Heart right ventricle (tissue), 16 donors: Measurements from ENCODE around the gene CEP350. TPM values are rescaled to one million over a fixed set of nuclear protein-coding genes. Genes with fewer than 3 reads are reported as not detected.

Experiments
- ATAC-seq, 8 donors: fragments of 200-7000 bp; cut with Tn5 transposase; one replicate each; pipeline ENCODE4 v1.9.1; 2020; ENCODE audit warnings: mild to moderate bottlenecking in 8 of 8, moderate library complexity in 8 of 8, moderate number of reproducible peaks in 1 of 8
- DNase-seq, 2 donors: peaks; one replicate each; pipeline ENCODE4 v3.0.0-alpha.2; 2020
- H3K27ac ChIP-seq, 10 donors: fragments of 200-600 bp; sonication (generic) in 2 of 10; one replicate each; pipeline versions ENCODE4 v1.5.0 to v1.8.0; 2020 to 2022; ENCODE audit warnings: mild to moderate bottlenecking in 3 of 10
- H3K27me3 ChIP-seq, 7 donors: fragments of 200-600 bp; one replicate each; pipeline ENCODE4 v1.8.0; 2021 to 2022; ENCODE audit warnings: mild to moderate bottlenecking in 2 of 7
- H3K36me3 ChIP-seq, 9 donors: fragments of 200-600 bp; sonication (generic) in 1 of 9; one replicate each; pipeline versions ENCODE4 v1.5.0 to v1.8.0; 2020 to 2022; ENCODE audit warnings: mild to moderate bottlenecking in 2 of 9
- H3K4me1 ChIP-seq, 9 donors: fragments of 200-600 bp; sonication (generic) in 1 of 9; one replicate each; pipeline versions ENCODE4 v1.5.0 to v1.8.0; 2020 to 2022; ENCODE audit warnings: mild to moderate bottlenecking in 4 of 9
- H3K4me3 ChIP-seq, 10 donors: fragments of 200-600 bp; sonication (generic) in 2 of 10; one replicate each; pipeline versions ENCODE4 v1.5.0 to v1.8.0; 2020 to 2022; ENCODE audit warnings: mild to moderate bottlenecking in 7 of 10, moderate library complexity in 2 of 10
- H3K9me3 ChIP-seq, 11 donors: fragments of 200-600 bp in 10 of 11; sonication (generic) in 2 of 11; one replicate each; pipeline versions ENCODE4 v1.5.0 to v1.8.0; 2013 to 2022; ENCODE audit warnings: mild to moderate bottlenecking in 2 of 11, control low read depth in 1 of 11, moderate library complexity in 1 of 11
- WGBS, 2 donors: extraction: QIAGEN DNeasy Blood & Tissue Kit; methylation state at CpG; one replicate each; pipeline ENCODE4 v1.1.7; 2013; ENCODE audit warnings: inconsistent platforms in 1 of 2; 5-methylcytosine and 5-hydroxymethylcytosine counted together
- intact Hi-C, 10 donors: fragments of 100-400 bp; cut with DNase I; formaldehyde crosslinking; loops; one replicate each; pipeline versions ENCODE4 v1.11.1 to v1.14.2; 2022
- polyA plus RNA-seq, 2 donors: library from polyadenylated mRNA; stranded (reverse); fragments of 200-250 nt; gene quantifications; one replicate each; pipeline ENCODE4 v1.2.3, GENCODE V29; 2013
- total RNA-seq, 10 donors: library from RNA; stranded (reverse); fragmentation: NEBNext Ultra II Directional in 3 of 10; extraction: Animal tissue kit (Norgen Biotek cat#: 25700) in 3 of 10; gene quantifications; one replicate each; pipeline versions ENCODE4 v1.2.1 to v1.2.4, GENCODE V29; 2021 to 2023
- TF ChIP-seq, protein P1 (sequence below), 9 donors: fragments of 200-600 bp; sonication (generic) in 2 of 9; IDR thresholded peaks; one replicate each; pipeline versions ENCODE4 v1.5.0 to v1.8.0; 2021 to 2022; ENCODE audit warnings: antibody characterized with exemption in 9 of 9, mild to moderate bottlenecking in 5 of 9, moderate library complexity in 1 of 9
- donor health status: Arrhythmogenic right ventricular cardiomyopathy.
- donor health status: ischemic (EF 13 %, LVEDD 7.1; RV severe dilation, severe dysfunction).
- donor health status: healthy with polysubstance abuse.
- donor health status: DM: no; HTN: yes; CAD: no.
- donor health status: DM: no; HTN: no; CAD: no.
- donor health status: ischemic (EF 25% LVEDD 6.9; RV normal size, moderate dysfunction).
- donor health status: ischemic (EF 25% LVEDD 5.7; RV mildly dilated, moderate dysfunction).
- donor health status: healthy.
- donor health status: DM: yes; HTN: yes; CAD: no.
- donor health status: Ischemic cardiomyopathy.
- donor health status: ischemic (EF 35%, LVEDD 5.7; RV mildly dilated, moderate dysfunction).
- donor health status: nonischemic (EF 11% LVEDD 7.7; RV severe dilation, severe dysfunction).
- donor health status: DM: yes; HTN: yes; CAD: no.
- donor health status: PGD.
- donor health status: ischemic (EF 29% LVEDD 5.4; RV normal size, mild dysfunction).
- donor health status: nonischemic (EF 23%, LVEDD 6.1; RV moderate dilation, normal function).

Gene CEP350
- total and polyA plus RNA-seq, 12 donors, result 3.7 to 46.3 (median 37.7) TPM

DNA sequence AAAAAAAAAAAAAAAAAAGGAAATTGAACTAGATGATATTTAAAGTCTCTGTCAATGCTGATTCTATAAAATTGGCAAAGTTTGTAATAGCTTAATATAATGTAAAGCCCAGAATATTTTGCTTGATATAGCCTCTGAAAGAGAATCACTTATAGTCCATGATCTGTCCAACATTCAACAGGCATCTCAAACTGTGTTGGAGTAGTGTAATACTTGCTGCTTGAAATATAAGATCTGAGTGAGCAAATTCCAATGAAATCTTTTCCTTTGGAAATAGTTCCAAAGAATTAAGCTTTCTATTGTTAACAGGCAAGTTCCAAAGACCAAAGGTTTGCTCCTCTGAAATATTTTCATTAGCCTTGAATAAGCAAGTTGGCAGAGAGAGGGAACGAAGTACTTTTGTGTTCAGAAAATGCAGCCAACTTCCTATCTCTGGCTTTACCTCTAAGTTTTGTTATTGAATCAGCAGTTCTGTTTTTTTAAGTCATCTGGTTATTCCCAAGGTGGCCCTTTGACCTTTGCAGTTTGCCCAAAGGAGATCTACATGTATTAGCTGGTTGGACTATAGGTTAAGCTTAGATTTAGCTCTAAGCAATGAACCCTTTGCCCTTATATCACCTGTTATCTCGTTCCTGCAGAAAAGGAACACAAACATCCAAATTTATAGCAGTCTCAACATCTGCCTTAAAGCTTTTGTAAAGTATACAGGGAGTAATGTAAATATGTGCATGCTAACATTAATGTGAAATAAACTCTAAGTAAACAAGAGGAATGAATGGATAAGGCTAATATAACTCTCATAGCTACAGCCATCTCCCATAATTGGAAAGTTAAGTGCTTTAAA, 24.4 kb upstream of the CEP350 start:
- ATAC-seq, result no peak
- WGBS, 2 donors, result 48 to 67% methylated on average over 2 of the region's 2 CpGs
- DNase-seq, result no peak
- TF ChIP-seq, protein P1, sequence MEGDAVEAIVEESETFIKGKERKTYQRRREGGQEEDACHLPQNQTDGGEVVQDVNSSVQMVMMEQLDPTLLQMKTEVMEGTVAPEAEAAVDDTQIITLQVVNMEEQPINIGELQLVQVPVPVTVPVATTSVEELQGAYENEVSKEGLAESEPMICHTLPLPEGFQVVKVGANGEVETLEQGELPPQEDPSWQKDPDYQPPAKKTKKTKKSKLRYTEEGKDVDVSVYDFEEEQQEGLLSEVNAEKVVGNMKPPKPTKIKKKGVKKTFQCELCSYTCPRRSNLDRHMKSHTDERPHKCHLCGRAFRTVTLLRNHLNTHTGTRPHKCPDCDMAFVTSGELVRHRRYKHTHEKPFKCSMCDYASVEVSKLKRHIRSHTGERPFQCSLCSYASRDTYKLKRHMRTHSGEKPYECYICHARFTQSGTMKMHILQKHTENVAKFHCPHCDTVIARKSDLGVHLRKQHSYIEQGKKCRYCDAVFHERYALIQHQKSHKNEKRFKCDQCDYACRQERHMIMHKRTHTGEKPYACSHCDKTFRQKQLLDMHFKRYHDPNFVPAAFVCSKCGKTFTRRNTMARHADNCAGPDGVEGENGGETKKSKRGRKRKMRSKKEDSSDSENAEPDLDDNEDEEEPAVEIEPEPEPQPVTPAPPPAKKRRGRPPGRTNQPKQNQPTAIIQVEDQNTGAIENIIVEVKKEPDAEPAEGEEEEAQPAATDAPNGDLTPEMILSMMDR (IDR thresholded peaks at IDR 0.05), result no peak
- no peaks in the 10 kb centered on the region for H3K9me3 ChIP-seq
- H3K4me3 ChIP-seq, result no peak overlapping the region
- H3K27ac ChIP-seq, result no peak overlapping the region
- H3K4me1 ChIP-seq, result peaks cover 0 to 16% (median 0%) of the 10 kb centered on the region in 9 donors
- intact Hi-C loops, result no loop called here
- no peaks in the 10 kb centered on the region for H3K36me3 ChIP-seq
- H3K27me3 ChIP-seq, result no peaks in the 10 kb centered on the region

DNA sequence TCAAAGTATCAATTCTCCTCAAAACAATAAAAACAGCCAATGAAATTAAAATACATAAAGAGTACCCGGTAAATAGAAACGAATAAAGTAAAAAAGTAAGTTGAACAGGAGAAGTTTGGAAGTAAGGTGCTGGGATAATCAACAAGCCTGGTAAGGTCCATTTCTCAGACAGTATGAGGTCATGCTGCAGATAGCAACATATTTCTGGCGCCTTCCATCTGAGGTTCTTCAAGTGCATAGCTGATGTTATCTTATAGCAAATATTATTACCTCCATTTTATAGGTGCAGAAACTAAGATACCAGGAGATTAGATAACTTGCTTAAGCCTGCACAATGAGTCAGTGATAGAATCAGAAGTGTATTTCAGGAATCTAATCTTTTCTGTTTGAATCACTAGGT, 23.7 kb upstream of the CEP350 start:
- ATAC-seq (no peak), DNase-seq (no peak)
- 81 to 82% methylated on average over 3 of the region's 3 CpGs for WGBS, 2 donors
- Histone ChIP-seq H3K9me3 (no peaks in the 10 kb centered on the region), H3K4me1 (peaks cover 0 to 16% (median 0%) of the 10 kb centered on the region in 9 donors), H3K36me3 (no peaks in the 10 kb centered on the region), H3K4me3 (no peak overlapping the region), H3K27ac (no peak overlapping the region), H3K27me3 (no peaks in the 10 kb centered on the region)
- intact Hi-C loops, result no loop called here
- TF ChIP-seq, protein P1 (IDR thresholded peaks at IDR 0.05), result no peak

DNA sequence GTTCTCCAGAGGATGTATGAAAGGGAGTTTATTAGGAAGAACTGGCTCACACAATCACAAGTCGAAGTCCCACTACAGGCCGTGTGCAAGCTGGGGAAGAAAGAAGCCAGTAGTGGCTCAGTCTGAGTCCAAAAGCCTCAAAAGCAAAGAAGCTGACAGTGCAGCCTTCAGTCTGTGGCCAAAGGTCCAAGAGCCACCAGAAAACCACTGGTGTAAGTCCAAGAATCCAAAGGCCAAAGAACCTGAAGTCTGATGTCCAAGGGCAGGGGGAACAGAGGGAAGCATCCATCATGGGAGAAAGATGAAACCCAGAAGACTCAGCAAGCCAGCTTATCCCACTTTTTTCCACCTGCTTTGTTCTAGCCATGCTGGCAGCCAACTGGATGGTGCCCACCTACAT, 21.4 kb upstream of the CEP350 start:
- ATAC-seq (no peak), DNase-seq (no peak)
- 88 to 91% methylated on average over 2 of the region's 2 CpGs for WGBS, 2 donors
- intact Hi-C loops, result no loop called here
- H3K27me3 ChIP-seq, result no peaks in the 10 kb centered on the region
- TF ChIP-seq, protein P1 (IDR thresholded peaks at IDR 0.05), result no peak
- H3K36me3 ChIP-seq, result no peaks in the 10 kb centered on the region
- peaks cover 0 to 8% (median 0%) of the 10 kb centered on the region in 11 donors for H3K9me3 ChIP-seq
- H3K4me1 ChIP-seq, result peaks cover 0 to 16% (median 0%) of the 10 kb centered on the region in 9 donors
- no peak overlapping the region for H3K4me3 ChIP-seq
- H3K27ac ChIP-seq, result no peak overlapping the region

DNA sequence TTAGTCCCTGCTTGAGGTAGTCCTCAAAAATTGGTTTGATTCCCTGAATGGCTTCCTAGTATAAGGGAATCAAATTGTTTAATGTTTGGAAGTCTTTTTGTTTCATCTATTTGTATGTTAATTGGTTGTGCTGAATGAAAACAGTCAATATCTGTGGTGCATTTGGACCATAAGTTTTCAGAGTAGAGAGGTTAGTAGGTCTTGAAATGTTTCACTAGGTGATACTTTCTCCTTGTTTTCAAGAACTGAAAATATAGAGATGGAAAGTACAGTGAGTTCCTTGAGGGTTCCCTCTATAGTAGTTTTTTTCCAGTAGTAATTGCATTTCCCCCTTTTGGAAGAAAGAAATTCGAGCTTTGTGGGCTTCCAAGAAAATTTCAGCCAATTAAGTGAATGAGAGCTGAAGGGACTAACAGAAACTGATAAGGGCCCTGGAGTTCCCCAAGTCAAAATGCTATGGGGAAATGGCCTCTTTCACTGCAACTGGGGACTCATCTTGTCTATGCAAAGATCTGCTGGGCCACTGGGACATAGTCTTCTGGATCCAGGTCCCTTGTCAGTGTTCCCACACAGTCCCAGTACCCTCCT, 18.6 kb upstream of the CEP350 start:
- Histone ChIP-seq H3K27ac (no peak overlapping the region), H3K36me3 (no peaks in the 10 kb centered on the region), H3K9me3 (peaks cover 0 to 8% (median 0%) of the 10 kb centered on the region in 11 donors), H3K4me3 (no peak overlapping the region), H3K27me3 (no peaks in the 10 kb centered on the region), H3K4me1 (peaks cover 0 to 6% (median 0%) of the 10 kb centered on the region in 9 donors)
- WGBS, 2 donors, result 59 to 68% methylated on average over 1 of the region's 1 CpG
- ATAC-seq (no peak), DNase-seq (no peak)
- intact Hi-C loops, result no loop called here
- TF ChIP-seq, protein P1 (IDR thresholded peaks at IDR 0.05), result no peak
